ENCODE data around the gene RHBDF1.
"Not testable (repeated sequence)": the region's sequence is repeated elsewhere in the genome, so short reads cannot be mapped to it uniquely, and the experiment has no call there.

The RHBDF1 gene

GRCh38 chr16:33877-34647 is 38.4 kb downstream of the RHBDF1 start:
- no peak for DNase-seq

GRCh38 chr16:33154-33876 is 39.1 kb downstream of the RHBDF1 start:
- DNase-seq, result not testable (repeated sequence)

GRCh38 chr16:30627-31026 is 41.8 kb downstream of the RHBDF1 start:
- DNase-seq, result not testable (repeated sequence)

- not testable (repeated sequence) for DNase-seq
Observed at GRCh38 chr16:25926-26348, 46.5 kb downstream of the RHBDF1 start.

GRCh38 chr16:24151-24550 is 48.3 kb downstream of the RHBDF1 start:
- not testable (repeated sequence) for DNase-seq

GRCh38 chr16:20886-21285 is 51.5 kb downstream of the RHBDF1 start:
- not testable (repeated sequence) for DNase-seq

- DNase-seq, result not testable (repeated sequence)
Observed at GRCh38 chr16:17062-17765, 55.2 kb downstream of the RHBDF1 start.

GRCh38 chr16:10772-11171 is 61.7 kb downstream of the RHBDF1 start:
- not testable (repeated sequence) for DNase-seq

GRCh38 chr16:9903-10665 is 62.3 kb downstream of the RHBDF1 start:
- no peak for DNase-seq

All from CD4-positive, alpha-beta T cell treated with Interleukin-17A for 4 hours (primary cell).